ENCODE measurements around the gene COL8A1. TPM values are rescaled to one million over a fixed set of nuclear protein-coding genes. Genes with fewer than 3 reads are reported as not detected.

COL8A1 gene
- total and polyA plus RNA-seq, 10 of the 15 experiments (the other 5 are each of a cell fraction or from before 2014, with no cell fraction given), result 0.04 to 0.73 (median 0.10) TPM; not detected in 5

DNA sequence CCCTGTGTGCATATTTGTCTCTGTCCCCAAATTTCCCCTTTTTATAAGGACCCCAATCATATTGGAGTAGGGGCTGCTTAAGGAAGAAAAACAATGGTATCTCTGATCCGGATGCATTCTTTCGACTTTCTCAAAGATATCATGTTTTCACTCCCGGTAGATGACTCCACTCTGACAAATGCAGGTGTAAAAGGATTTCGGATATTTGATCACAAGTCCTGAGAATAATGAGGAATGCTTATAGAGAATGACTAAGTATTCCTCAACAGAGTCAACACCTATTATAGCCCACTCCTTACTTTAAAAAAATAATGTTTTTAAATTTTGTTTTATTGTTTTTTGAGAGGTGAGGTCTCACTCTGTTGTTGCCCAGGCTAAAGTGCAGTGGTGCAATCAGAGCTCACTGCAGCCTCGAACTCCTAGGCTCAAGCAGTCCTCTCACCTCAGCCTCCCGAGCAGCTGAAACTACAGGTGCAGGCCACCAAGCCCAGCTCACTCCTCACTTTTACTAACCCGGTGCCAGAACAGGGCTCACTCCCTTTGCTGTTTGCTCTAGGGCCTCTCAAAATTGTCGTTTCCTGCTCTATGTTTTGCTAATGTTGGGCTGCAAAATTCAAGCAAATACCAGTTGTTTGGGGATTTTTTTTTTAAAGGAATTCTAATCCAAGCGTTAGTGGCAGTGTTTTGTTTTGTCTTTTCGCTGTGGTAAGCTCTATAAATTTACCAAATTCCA, 24.6 kb downstream of the COL8A1 start (continued):
- TF ChIP-seq TCF7 (IDR thresholded peaks at IDR 0.05; ENCODE audit: borderline replicate concordance) (no peak), IKZF2 (IDR thresholded peaks at IDR 0.05) (no peak)

DNA sequence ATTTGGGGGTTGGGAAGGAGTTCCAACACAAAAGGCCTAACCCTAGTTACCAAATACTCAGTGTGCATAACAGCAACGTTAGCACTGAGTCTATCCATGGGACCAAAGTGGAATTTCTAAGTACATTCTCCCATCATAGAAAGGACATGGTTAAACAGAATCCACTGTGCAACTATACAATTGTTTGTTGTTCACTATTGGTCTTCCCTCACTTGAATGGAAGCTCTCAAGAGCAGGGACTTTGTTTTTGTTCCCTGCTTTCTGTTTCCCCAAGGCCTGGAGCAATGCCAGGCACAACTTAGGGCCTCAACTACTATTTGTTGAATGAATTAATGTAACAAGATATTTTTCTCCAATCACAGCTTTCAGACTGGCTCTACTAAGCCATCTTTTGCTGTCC, 25.6 kb downstream of the COL8A1 start:
- ChIA-PET POLR2A (no interaction called here), CTCF (interaction anchor here (1.1 to 1.6 kb wide), 3 partner anchors 9 to 90 kb away, joined by 3 to 4 read pairs (median 3); no protein-coding TSS in a partner anchor), SMC1A (ENCODE audit: uncharacterized antibody, unreplicated experiment) (interaction anchor here (1.0 kb wide), 1 partner anchor 12 kb away, joined by 3 read pairs; no protein-coding TSS in a partner anchor), RAD21 (ENCODE audit: unreplicated experiment) (interaction anchor here (1.0 kb wide), 1 partner anchor 91 kb away, joined by 3 read pairs; no protein-coding TSS in a partner anchor)
- Histone ChIP-seq H3K4me3 (no peak overlapping the region), H3K27me3 (replicated peaks in 1 of 2; ENCODE audit: control insufficient read depth in 2 of 2, insufficient read depth in 2 of 2, low read length in 1 of 2) (no peaks in the 10 kb centered on the region; a peak in 1 of 4 replicates), H3K4me2 (ENCODE audit: control insufficient read depth, insufficient read depth) (no peak overlapping the region), H3K9me3 (replicated peaks; ENCODE audit: control insufficient read depth, insufficient read depth, low read length) (no peaks in the 10 kb centered on the region), H4K20me1 (ENCODE audit: control insufficient read depth, insufficient read depth) (no peaks in the 10 kb centered on the region), H3K4me1 (ENCODE audit: control insufficient read depth, insufficient read depth, low read length) (no peaks in the 10 kb centered on the region), H3K27ac (ENCODE audit: control insufficient read depth, insufficient read depth) (no peak overlapping the region), H3K36me3 (ENCODE audit: control insufficient read depth in 2 of 2, insufficient read depth in 2 of 2, low read length in 1 of 2) (no peaks in the 10 kb centered on the region), H3K9ac (ENCODE audit: control insufficient read depth, insufficient read depth, low read length) (no peak overlapping the region), H2AFZ (ENCODE audit: control insufficient read depth, low read depth, low read length) (no peak overlapping the region), H3K79me2 (ENCODE audit: control insufficient read depth, insufficient read depth, low read length) (no peaks in the 10 kb centered on the region)
- no peak for ATAC-seq
- TF ChIP-seq ZBED1 (IDR thresholded peaks at IDR 0.05; ENCODE audit: borderline replicate concordance) (no peak), DPF2 (IDR thresholded peaks at IDR 0.05) (no peak), RFX5 (IDR thresholded peaks at IDR 0.05; ENCODE audit: low read depth, low read length) (no peak), YY1 (IDR thresholded peaks at IDR 0.05; ENCODE audit: low read depth, low read length) (no peak), TCF12 (IDR thresholded peaks at IDR 0.05; ENCODE audit: low read depth, low read length) (no peak), SUPT20H (IDR thresholded peaks at IDR 0.05; ENCODE audit: borderline replicate concordance, control insufficient read depth, low read depth, low read length) (no peak), ZNF217 (IDR thresholded peaks at IDR 0.05) (no peak), ZNF274 (IDR thresholded peaks at IDR 0.05; ENCODE audit: insufficient read depth, insufficient read length) (no peak), IRF4 (IDR thresholded peaks at IDR 0.05; ENCODE audit: low read depth, low read length) (no peak), GABPA (IDR thresholded peaks at IDR 0.05; ENCODE audit: low read depth) (no peak)
- TF ChIP-seq, protein P1, sequence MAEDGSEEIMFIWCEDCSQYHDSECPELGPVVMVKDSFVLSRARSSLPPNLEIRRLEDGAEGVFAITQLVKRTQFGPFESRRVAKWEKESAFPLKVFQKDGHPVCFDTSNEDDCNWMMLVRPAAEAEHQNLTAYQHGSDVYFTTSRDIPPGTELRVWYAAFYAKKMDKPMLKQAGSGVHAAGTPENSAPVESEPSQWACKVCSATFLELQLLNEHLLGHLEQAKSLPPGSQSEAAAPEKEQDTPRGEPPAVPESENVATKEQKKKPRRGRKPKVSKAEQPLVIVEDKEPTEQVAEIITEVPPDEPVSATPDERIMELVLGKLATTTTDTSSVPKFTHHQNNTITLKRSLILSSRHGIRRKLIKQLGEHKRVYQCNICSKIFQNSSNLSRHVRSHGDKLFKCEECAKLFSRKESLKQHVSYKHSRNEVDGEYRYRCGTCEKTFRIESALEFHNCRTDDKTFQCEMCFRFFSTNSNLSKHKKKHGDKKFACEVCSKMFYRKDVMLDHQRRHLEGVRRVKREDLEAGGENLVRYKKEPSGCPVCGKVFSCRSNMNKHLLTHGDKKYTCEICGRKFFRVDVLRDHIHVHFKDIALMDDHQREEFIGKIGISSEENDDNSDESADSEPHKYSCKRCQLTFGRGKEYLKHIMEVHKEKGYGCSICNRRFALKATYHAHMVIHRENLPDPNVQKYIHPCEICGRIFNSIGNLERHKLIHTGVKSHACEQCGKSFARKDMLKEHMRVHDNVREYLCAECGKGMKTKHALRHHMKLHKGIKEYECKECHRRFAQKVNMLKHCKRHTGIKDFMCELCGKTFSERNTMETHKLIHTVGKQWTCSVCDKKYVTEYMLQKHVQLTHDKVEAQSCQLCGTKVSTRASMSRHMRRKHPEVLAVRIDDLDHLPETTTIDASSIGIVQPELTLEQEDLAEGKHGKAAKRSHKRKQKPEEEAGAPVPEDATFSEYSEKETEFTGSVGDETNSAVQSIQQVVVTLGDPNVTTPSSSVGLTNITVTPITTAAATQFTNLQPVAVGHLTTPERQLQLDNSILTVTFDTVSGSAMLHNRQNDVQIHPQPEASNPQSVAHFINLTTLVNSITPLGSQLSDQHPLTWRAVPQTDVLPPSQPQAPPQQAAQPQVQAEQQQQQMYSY (CRISPR knock-in tag; IDR thresholded peaks at IDR 0.05), result no peak
- TF ChIP-seq, protein P2, sequence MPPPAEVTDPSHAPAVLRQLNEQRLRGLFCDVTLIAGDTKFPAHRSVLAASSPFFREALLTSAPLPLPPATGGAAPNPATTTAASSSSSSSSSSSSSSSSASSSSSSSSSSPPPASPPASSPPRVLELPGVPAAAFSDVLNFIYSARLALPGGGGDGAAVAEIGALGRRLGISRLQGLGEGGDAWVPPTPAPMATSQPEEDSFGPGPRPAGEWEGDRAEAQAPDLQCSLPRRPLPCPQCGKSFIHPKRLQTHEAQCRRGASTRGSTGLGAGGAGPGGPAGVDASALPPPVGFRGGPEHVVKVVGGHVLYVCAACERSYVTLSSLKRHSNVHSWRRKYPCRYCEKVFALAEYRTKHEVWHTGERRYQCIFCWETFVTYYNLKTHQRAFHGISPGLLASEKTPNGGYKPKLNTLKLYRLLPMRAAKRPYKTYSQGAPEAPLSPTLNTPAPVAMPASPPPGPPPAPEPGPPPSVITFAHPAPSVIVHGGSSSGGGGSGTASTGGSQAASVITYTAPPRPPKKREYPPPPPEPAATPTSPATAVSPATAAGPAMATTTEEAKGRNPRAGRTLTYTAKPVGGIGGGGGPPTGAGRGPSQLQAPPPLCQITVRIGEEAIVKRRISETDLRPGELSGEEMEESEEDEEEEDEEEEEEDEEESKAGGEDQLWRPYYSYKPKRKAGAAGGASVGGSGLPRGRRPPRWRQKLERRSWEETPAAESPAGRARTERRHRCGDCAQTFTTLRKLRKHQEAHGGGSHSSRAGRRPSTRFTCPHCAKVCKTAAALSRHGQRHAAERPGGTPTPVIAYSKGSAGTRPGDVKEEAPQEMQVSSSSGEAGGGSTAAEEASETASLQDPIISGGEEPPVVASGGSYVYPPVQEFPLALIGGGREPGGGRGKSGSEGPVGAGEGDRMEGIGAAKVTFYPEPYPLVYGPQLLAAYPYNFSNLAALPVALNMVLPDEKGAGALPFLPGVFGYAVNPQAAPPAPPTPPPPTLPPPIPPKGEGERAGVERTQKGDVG (CRISPR knock-in tag; IDR thresholded peaks at IDR 0.05), result no peak
- TF ChIP-seq, protein P3, sequence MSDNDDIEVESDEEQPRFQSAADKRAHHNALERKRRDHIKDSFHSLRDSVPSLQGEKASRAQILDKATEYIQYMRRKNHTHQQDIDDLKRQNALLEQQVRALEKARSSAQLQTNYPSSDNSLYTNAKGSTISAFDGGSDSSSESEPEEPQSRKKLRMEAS (IDR thresholded peaks at IDR 0.05; ENCODE audit: low read depth, low read length), result no peak
- in situ Hi-C loops (cut with MboI) (no loop called here), intact Hi-C loops (cut with micrococcal nuclease; ENCODE audit: unreplicated experiment) (no loop called here)
- DNase-seq (ENCODE audit: low read depth, low spot score), result no peak
- no peak for FAIRE-seq
- 0% methylated on average over 1 of the region's 1 CpG for WGBS (ENCODE audit: insufficient coverage, insufficient replicate concordance, low lambda C conversion rate, missing lambda C conversion rate)
- no TSS peak for BruUV-seq (replicated peaks)

Data from GM12878 (cell line).